A673 (cell line): ENCODE results near the gene ESRRG.

Source experiments
- EZH2 ChIP-seq: fragments of 200-600 bp; sonication (generic); IDR thresholded peaks from 2 replicates; pipeline ENCODE4 v1.6.1; 2017; ENCODE audit warnings: borderline replicate concordance, low read depth, mild to moderate bottlenecking, mixed read lengths, antibody characterized with exemption, low read length; ENCODE audit not compliant: poor library complexity, severe bottlenecking
- TF ChIP-seq, protein P1 (sequence below): fragments of 300-800, 200-600 bp; sonication (generic); conservative IDR thresholded peaks from 2 replicates; pipeline ENCODE4 v1.5.1; 2017; ENCODE audit warnings: low read depth, mild to moderate bottlenecking, antibody characterized with exemption, low read length, moderate library complexity, mixed read lengths

DNA sequence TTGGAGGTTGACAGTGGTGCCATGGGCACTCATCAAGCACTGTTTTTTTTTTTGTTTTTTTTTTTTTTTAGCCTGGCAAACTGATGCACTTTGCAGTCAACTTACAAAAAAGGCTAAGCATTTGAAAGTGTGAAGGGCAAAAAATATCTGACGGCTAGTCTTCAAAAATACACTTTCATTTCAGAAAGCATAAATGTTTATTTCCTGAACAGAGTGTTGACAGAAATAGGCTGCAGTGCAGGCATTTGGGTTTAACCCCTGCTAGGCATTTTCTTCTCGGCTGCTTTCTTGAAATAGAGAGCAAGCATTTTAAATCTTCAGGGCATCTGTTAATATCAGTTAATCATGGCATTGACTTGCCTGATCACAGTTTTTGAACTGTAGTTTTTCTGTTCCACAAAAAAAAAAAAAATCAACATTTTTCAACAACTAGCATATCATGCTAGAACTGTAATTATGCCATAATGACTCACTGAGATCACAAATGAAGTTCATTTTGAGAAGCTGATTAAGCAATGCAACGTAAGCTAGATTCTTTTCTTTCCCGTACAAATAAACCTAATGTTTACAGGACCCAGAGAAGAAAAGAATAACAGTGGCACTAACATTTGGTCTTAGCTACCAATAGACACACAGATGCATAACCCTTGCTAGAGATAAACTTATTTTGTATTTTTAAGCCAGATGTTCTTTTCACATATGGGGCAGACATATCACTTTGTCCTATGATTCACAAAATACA, 199.6 kb downstream of the ESRRG start:
- TF ChIP-seq, protein P1, sequence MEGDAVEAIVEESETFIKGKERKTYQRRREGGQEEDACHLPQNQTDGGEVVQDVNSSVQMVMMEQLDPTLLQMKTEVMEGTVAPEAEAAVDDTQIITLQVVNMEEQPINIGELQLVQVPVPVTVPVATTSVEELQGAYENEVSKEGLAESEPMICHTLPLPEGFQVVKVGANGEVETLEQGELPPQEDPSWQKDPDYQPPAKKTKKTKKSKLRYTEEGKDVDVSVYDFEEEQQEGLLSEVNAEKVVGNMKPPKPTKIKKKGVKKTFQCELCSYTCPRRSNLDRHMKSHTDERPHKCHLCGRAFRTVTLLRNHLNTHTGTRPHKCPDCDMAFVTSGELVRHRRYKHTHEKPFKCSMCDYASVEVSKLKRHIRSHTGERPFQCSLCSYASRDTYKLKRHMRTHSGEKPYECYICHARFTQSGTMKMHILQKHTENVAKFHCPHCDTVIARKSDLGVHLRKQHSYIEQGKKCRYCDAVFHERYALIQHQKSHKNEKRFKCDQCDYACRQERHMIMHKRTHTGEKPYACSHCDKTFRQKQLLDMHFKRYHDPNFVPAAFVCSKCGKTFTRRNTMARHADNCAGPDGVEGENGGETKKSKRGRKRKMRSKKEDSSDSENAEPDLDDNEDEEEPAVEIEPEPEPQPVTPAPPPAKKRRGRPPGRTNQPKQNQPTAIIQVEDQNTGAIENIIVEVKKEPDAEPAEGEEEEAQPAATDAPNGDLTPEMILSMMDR = no peak
- TF ChIP-seq EZH2 = no peak
